Loucy (cell line): ENCODE measurements around the gene RDM1.

ENCODE experiments used
- EZH2phosphoT487 ChIP-seq: fragments of 200-600 bp; IDR thresholded peaks from 2 replicates; pipeline ENCODE4 v1.6.1; 2018; ENCODE audit warnings: antibody characterized with exemption, mild to moderate bottlenecking, moderate library complexity, borderline replicate concordance
- TF ChIP-seq, protein P1 (sequence below): fragments of 200-600 bp; sonication (generic); conservative IDR thresholded peaks from 2 replicates; pipeline ENCODE4 v1.5.1; 2014; ENCODE audit warnings: mild to moderate bottlenecking, antibody characterized with exemption, low read length

DNA sequence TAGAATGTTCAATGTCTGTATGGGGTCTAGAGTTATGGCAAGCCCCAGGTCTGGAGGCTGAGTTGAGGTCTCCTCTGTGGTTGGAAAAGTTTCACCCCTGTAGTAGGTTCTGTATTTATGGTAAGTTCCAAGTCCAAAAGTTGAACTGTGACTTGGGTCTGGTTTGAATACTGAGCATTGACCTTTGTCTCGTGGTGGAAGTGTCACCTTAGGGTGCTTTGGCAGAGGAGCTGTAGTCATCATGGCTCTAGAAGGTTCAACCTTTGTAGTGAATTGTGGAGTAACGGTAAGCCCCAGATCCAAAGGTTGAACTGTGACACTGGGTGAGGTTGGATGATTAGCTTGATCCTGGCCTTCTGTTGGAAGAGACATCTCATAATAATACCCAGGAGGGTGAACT, 17.6 kb downstream of the RDM1 start:
- TF ChIP-seq, protein P1, sequence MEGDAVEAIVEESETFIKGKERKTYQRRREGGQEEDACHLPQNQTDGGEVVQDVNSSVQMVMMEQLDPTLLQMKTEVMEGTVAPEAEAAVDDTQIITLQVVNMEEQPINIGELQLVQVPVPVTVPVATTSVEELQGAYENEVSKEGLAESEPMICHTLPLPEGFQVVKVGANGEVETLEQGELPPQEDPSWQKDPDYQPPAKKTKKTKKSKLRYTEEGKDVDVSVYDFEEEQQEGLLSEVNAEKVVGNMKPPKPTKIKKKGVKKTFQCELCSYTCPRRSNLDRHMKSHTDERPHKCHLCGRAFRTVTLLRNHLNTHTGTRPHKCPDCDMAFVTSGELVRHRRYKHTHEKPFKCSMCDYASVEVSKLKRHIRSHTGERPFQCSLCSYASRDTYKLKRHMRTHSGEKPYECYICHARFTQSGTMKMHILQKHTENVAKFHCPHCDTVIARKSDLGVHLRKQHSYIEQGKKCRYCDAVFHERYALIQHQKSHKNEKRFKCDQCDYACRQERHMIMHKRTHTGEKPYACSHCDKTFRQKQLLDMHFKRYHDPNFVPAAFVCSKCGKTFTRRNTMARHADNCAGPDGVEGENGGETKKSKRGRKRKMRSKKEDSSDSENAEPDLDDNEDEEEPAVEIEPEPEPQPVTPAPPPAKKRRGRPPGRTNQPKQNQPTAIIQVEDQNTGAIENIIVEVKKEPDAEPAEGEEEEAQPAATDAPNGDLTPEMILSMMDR = no peak
- no peak for TF ChIP-seq EZH2phosphoT487
